K562 (cell line): ENCODE results near the gene MATR3. TPM values are rescaled to one million over a fixed set of nuclear protein-coding genes. Genes with fewer than 3 reads are reported as not detected.

Experiments
- CBFA2T2 ChIP-seq: fragments of 450-650 bp; conservative IDR thresholded peaks from 2 replicates; pipeline ENCODE4 v1.6.1; 2017; ENCODE audit warnings: mild to moderate bottlenecking
- ELF1 ChIP-seq: fragments of 200-800 bp; sonication (Bioruptor generic); IDR thresholded peaks from 2 replicates; pipeline ENCODE4 v1.6.1; 2016; ENCODE audit warnings: missing genetic modification characterization, missing compliant biosample characterization
- FOXA1 ChIP-seq: fragments of 450-650 bp; IDR thresholded peaks from 2 replicates; pipeline ENCODE4 v1.6.1; 2016; ENCODE audit warnings: mild to moderate bottlenecking, borderline replicate concordance
- HIVEP1 ChIP-seq: fragments of 250-450 bp; sonication (Bioruptor Pico); IDR thresholded peaks from 2 replicates; pipeline ENCODE4 v1.4.0; 2020; ENCODE audit warnings: mild to moderate bottlenecking
- HOXB6 ChIP-seq: fragments of 250-450 bp; sonication (Bioruptor Pico); IDR thresholded peaks from 2 replicates; pipeline ENCODE4 v1.5.1; 2022; ENCODE audit warnings: mild to moderate bottlenecking, borderline replicate concordance
- JUND ChIP-seq, 2 experiments: IDR thresholded peaks; 2 replicates in 1 of 2; 3 replicates in 1 of 2; pipeline ENCODE4 v1.6.1; 2011; ENCODE audit warnings: borderline replicate concordance in 2 of 2, low read depth in 2 of 2, low read length in 2 of 2, improper control_type of control experiment in 1 of 2, missing biosample characterization in 1 of 2, missing genetic modification characterization in 1 of 2, missing genetic modification reagents in 1 of 2
- KDM5B ChIP-seq: fragments of 200-600 bp; sonication (generic); IDR thresholded peaks from 2 replicates; pipeline ENCODE4 v1.6.1; 2012; ENCODE audit warnings: low read depth, mild to moderate bottlenecking, moderate library complexity, low read length, control low read depth, inconsistent platforms; ENCODE audit not compliant: insufficient replicate concordance
- MAFK ChIP-seq: IDR thresholded peaks from 2 replicates; pipeline ENCODE4 v1.6.1; 2011; ENCODE audit warnings: low read length, improper control_type of control experiment
- MCM3 ChIP-seq: fragments of 450-650 bp; IDR thresholded peaks from 2 replicates; pipeline ENCODE4 v1.6.1; 2016
- MTA1 ChIP-seq: fragments of 450-650 bp; IDR thresholded peaks from 2 replicates; pipeline ENCODE4 v1.6.1; 2017; ENCODE audit warnings: borderline replicate concordance
- NELFE ChIP-seq: IDR thresholded peaks from 2 replicates; pipeline ENCODE4 v1.6.1; 2011; ENCODE audit warnings: mild to moderate bottlenecking; ENCODE audit not compliant: insufficient read depth, insufficient read length
- NFYB ChIP-seq: IDR thresholded peaks from 2 replicates; pipeline ENCODE4 v1.6.1; 2011; ENCODE audit warnings: mild to moderate bottlenecking, moderate library complexity; ENCODE audit not compliant: insufficient read length; ENCODE audit errors: extremely low read depth
- NKRF ChIP-seq: fragments of 450-650 bp; IDR thresholded peaks from 2 replicates; pipeline ENCODE4 v1.6.1; 2016; ENCODE audit warnings: borderline replicate concordance
- NUFIP1 ChIP-seq: fragments of 450-650 bp; IDR thresholded peaks from 2 replicates; pipeline ENCODE4 v1.6.1; 2018; ENCODE audit not compliant: partially characterized antibody
- PRMT5 ChIP-seq: sonication (generic); formaldehyde crosslinking; IDR thresholded peaks from 2 replicates; pipeline ENCODE4 v1.5.0; 2020; ENCODE audit warnings: missing genetic modification reagents
- TCF7L2 ChIP-seq: fragments of 150-350 bp; IDR thresholded peaks from 2 replicates; pipeline ENCODE4 v1.6.1; 2016; ENCODE audit warnings: low read depth, mild to moderate bottlenecking, low read length, moderate library complexity
- TCFL5 ChIP-seq: fragments of 250-450 bp; sonication (Bioruptor Pico); conservative IDR thresholded peaks from 2 replicates; pipeline ENCODE4 v1.6.1; 2021; ENCODE audit warnings: mild to moderate bottlenecking, moderate library complexity, matching md5 sums
- ZBTB8A ChIP-seq: fragments of 450-650 bp; IDR thresholded peaks from 2 replicates; pipeline ENCODE4 v1.6.1; 2018; ENCODE audit warnings: mild to moderate bottlenecking, moderate library complexity; ENCODE audit not compliant: partially characterized antibody
- ZNF212 ChIP-seq: fragments of 450-650 bp; formaldehyde crosslinking; IDR thresholded peaks from 2 replicates; pipeline ENCODE4 v1.4.0; 2020; ENCODE audit warnings: mild to moderate bottlenecking
- ZNF280B ChIP-seq: fragments of 250-450 bp; sonication (Bioruptor Pico); IDR thresholded peaks from 2 replicates; pipeline ENCODE4 v1.5.1; 2021; ENCODE audit warnings: mild to moderate bottlenecking
- polyA plus RNA-seq, 8 experiments: library from polyadenylated mRNA; depleted of rRNA in 4 of 8; stranded (reverse) in 5 of 8; unstranded in 3 of 8; fragments of >200 nt; fragmentation: Nextera tagmentation in 2 of 8; fragmentation: Illumina TruSeq in 1 of 8; extraction: Ambion mirVana in 2 of 8; extraction: Trizol in 1 of 8; gene quantifications; 2 replicates each; pipeline versions ENCODE4 v1.2.1 to v1.2.3, GENCODE V29; 2011 to 2014; ENCODE audit warnings: inconsistent platforms in 1 of 8, missing spikeins in 1 of 8
- total RNA-seq, 7 experiments: library from RNA; depleted of rRNA in 6 of 7; stranded (reverse); fragments of >200 nt in 6 of 7; fragmentation: Illumina TruSeq in 2 of 7; extraction: Trizol in 2 of 7; gene quantifications; 2 replicates each; pipeline versions ENCODE4 v1.2.1 to v1.2.3, GENCODE V29; 2011 to 2021; ENCODE audit warnings: low replicate concordance in 1 of 7
- TF ChIP-seq, protein P1 (sequence below): sonication (generic); formaldehyde crosslinking; IDR thresholded peaks from 2 replicates; pipeline ENCODE4 v1.8.1; 2023; ENCODE audit warnings: mild to moderate bottlenecking, missing genetic modification reagents

The MATR3 gene
- total and polyA plus RNA-seq, 9 of the 15 experiments (the other 6 are each of a cell fraction or from before 2014, with no cell fraction given) = 150 to 425 (median 263) TPM

- TF ChIP-seq JUND (IDR thresholded peaks at IDR 0.05; ENCODE audit: borderline replicate concordance, low read depth, low read length) (peak; percentile 50), JUND (tag; IDR thresholded peaks at IDR 0.05; ENCODE audit: borderline replicate concordance, low read depth, low read length) (peak; percentile 59; the same call in 1 of the 3 replicates), TCFL5 (no peak), NFYB (no peak), ELF1 (tag) (no peak), FOXA1 (no peak), TCF7L2 (no peak), NELFE (no peak), CBFA2T2 (no peak), HIVEP1 (CRISPR knock-in tag) (no peak), MCM3 (no peak), NUFIP1 (no peak), NKRF (peak; percentile 60; the same call in 1 of the 2 replicates), ZNF280B (no peak), KDM5B (peak; percentile 85), PRMT5 (no peak), MAFK (no peak), ZNF212 (no peak), HOXB6 (no peak), ZBTB8A (no peak), MTA1 (no peak)
- TF ChIP-seq, protein P1, sequence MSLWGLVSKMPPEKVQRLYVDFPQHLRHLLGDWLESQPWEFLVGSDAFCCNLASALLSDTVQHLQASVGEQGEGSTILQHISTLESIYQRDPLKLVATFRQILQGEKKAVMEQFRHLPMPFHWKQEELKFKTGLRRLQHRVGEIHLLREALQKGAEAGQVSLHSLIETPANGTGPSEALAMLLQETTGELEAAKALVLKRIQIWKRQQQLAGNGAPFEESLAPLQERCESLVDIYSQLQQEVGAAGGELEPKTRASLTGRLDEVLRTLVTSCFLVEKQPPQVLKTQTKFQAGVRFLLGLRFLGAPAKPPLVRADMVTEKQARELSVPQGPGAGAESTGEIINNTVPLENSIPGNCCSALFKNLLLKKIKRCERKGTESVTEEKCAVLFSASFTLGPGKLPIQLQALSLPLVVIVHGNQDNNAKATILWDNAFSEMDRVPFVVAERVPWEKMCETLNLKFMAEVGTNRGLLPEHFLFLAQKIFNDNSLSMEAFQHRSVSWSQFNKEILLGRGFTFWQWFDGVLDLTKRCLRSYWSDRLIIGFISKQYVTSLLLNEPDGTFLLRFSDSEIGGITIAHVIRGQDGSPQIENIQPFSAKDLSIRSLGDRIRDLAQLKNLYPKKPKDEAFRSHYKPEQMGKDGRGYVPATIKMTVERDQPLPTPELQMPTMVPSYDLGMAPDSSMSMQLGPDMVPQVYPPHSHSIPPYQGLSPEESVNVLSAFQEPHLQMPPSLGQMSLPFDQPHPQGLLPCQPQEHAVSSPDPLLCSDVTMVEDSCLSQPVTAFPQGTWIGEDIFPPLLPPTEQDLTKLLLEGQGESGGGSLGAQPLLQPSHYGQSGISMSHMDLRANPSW = peak; percentile 83; the same call in 1 of the 2 replicates
These were observed at the start of gene MATR3 (continued) for GRCh38 chr5:139293507-139294373.
